Stomach (tissue), 9 donors: Measurements from ENCODE around the gene GFI1B. TPM values are rescaled to one million over a fixed set of nuclear protein-coding genes. Genes with fewer than 3 reads are reported as not detected.

Experiments used
- DNase-seq, 2 donors: peaks; one replicate each; pipeline versions ENCODE4 v3.0.0 to v3.0.0-alpha.2; 2013 to 2019
- H3K27ac ChIP-seq, 5 donors: fragments of 200-600 bp in 4 of 5; sonication (generic) in 4 of 5; one replicate each; pipeline ENCODE4 v1.5.1; 2013 to 2019; ENCODE audit warnings: mild to moderate bottlenecking in 1 of 5, moderate library complexity in 1 of 5
- H3K27me3 ChIP-seq, 3 donors: fragments of 200-600 bp; sonication (generic); one replicate each; pipeline ENCODE4 v1.5.1; 2017 to 2019; ENCODE audit warnings: mixed run types in 1 of 3
- H3K36me3 ChIP-seq, 4 donors: fragments of 200-600 bp; sonication (generic); 1 replicate in 3 of 4; 2 replicates in 1 of 4; pipeline ENCODE4 v1.5.1; 2016 to 2019
- H3K4me1 ChIP-seq, 4 donors: fragments of 200-600 bp; sonication (generic); one replicate each; pipeline ENCODE4 v1.5.1; 2016 to 2019
- H3K4me3 ChIP-seq, 4 donors: fragments of 200-600 bp; sonication (generic) in 3 of 4; one replicate each; pipeline ENCODE4 v1.5.1; 2016 to 2019; ENCODE audit warnings: mild to moderate bottlenecking in 1 of 4
- H3K9me3 ChIP-seq, 4 donors: fragments of 200-600 bp; sonication (generic); one replicate each; pipeline ENCODE4 v1.5.1; 2016 to 2019
- EP300 ChIP-seq: sonication (generic); formaldehyde crosslinking; IDR thresholded peaks from one replicate; pipeline ENCODE4 v1.6.1; 2017; ENCODE audit warnings: antibody characterized with exemption
- POLR2A ChIP-seq, 4 donors: fragments of 450-650 bp; IDR thresholded peaks; one replicate each; pipeline ENCODE4 v1.6.1; 2016; ENCODE audit warnings: antibody characterized with exemption in 4 of 4, control low read depth in 2 of 4, mild to moderate bottlenecking in 1 of 4, moderate library complexity in 1 of 4
- POLR2AphosphoS5 ChIP-seq, 3 donors: sonication (generic); formaldehyde crosslinking; IDR thresholded peaks; one replicate each; pipeline ENCODE4 v1.6.1; 2016; ENCODE audit warnings: antibody characterized with exemption in 3 of 3
- WGBS, 5 donors: extraction: QIAGEN DNeasy Blood & Tissue Kit in 3 of 5; methylation state at CpG; one replicate each; pipeline versions ENCODE4 v1.1.5 to v1.1.7; 2013 to 2018; 5-methylcytosine and 5-hydroxymethylcytosine counted together
- intact Hi-C: fragments of 100-400 bp; cut with DNase I; formaldehyde crosslinking; loops from one replicate; pipeline ENCODE4 v1.15.1; 2023; ENCODE audit warnings: low total_unique reads
- polyA plus RNA-seq, 3 donors: library from polyadenylated mRNA; stranded (reverse); fragments of 200-250 nt; gene quantifications; one replicate each; pipeline ENCODE4 v1.2.3, GENCODE V29; 2013
- total RNA-seq, 5 donors: library from RNA; depleted of rRNA; stranded (reverse); fragments of >200 nt; gene quantifications; one replicate each; pipeline versions ENCODE4 v1.1.0 to v1.2.3, GENCODE V29; 2014 to 2016
- TF ChIP-seq, protein P1 (sequence below), 7 experiments: fragments of 450-650 bp in 4 of 7; fragments of 200-600 bp in 3 of 7; sonication (generic) in 3 of 7; IDR thresholded peaks; one replicate each; pipeline ENCODE4 v1.5.1; 2016 to 2019; ENCODE audit warnings: antibody characterized with exemption in 7 of 7, control low read depth in 2 of 7, mild to moderate bottlenecking in 1 of 7
- donor health status: healthy with polysubstance abuse.
- donor health status: Bipolar disorder and iron deficiency.
- donor health status: healthy.

GFI1B gene
- total and polyA plus RNA-seq, 8 donors = 1.0 TPM; not detected in 7

GRCh38 chr9:132948482-132949050, 29.9 kb upstream of the GFI1B start:
- 72 to 80% (median 77%) methylated on average over 18 of the region's 18 CpGs for WGBS, 5 donors
- intact Hi-C loops = no loop called here
- TF ChIP-seq POLR2A (IDR thresholded peaks at IDR 0.05) = no peak
- TF ChIP-seq, protein P1, sequence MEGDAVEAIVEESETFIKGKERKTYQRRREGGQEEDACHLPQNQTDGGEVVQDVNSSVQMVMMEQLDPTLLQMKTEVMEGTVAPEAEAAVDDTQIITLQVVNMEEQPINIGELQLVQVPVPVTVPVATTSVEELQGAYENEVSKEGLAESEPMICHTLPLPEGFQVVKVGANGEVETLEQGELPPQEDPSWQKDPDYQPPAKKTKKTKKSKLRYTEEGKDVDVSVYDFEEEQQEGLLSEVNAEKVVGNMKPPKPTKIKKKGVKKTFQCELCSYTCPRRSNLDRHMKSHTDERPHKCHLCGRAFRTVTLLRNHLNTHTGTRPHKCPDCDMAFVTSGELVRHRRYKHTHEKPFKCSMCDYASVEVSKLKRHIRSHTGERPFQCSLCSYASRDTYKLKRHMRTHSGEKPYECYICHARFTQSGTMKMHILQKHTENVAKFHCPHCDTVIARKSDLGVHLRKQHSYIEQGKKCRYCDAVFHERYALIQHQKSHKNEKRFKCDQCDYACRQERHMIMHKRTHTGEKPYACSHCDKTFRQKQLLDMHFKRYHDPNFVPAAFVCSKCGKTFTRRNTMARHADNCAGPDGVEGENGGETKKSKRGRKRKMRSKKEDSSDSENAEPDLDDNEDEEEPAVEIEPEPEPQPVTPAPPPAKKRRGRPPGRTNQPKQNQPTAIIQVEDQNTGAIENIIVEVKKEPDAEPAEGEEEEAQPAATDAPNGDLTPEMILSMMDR (IDR thresholded peaks at IDR 0.05) = no peak
- no peaks in the 10 kb centered on the region for H3K27me3 ChIP-seq
- no peaks in the 10 kb centered on the region for H3K36me3 ChIP-seq
- no peak for DNase-seq
- H3K4me1 ChIP-seq = peaks cover 4 to 10% (median 8%) of the 10 kb centered on the region in 4 donors
- H3K9me3 ChIP-seq = no peaks in the 10 kb centered on the region
- no peak overlapping the region for H3K27ac ChIP-seq
- H3K4me3 ChIP-seq = no peak overlapping the region

GRCh38 chr9:132949709-132950108, 28.8 kb upstream of the GFI1B start:
- DNase-seq = no peak
- no peak overlapping the region for H3K4me3 ChIP-seq
- no peaks in the 10 kb centered on the region for H3K27me3 ChIP-seq
- no peaks in the 10 kb centered on the region for H3K36me3 ChIP-seq
- TF ChIP-seq POLR2A (IDR thresholded peaks at IDR 0.05) = no peak
- no peak for TF ChIP-seq EP300
- TF ChIP-seq, protein P1 (IDR thresholded peaks at IDR 0.05) = no peak
- TF ChIP-seq POLR2AphosphoS5 (IDR thresholded peaks at IDR 0.05) = no peak
- intact Hi-C loops = no loop called here
- H3K27ac ChIP-seq = no peak overlapping the region
- peaks cover 0 to 7% (median 3%) of the 10 kb centered on the region in 4 donors for H3K9me3 ChIP-seq
- peaks cover 0 to 5% (median 5%) of the 10 kb centered on the region in 4 donors for H3K4me1 ChIP-seq
- 69 to 95% (median 82%) methylated on average over 4 of the region's 4 CpGs for WGBS, 5 donors

DNA sequence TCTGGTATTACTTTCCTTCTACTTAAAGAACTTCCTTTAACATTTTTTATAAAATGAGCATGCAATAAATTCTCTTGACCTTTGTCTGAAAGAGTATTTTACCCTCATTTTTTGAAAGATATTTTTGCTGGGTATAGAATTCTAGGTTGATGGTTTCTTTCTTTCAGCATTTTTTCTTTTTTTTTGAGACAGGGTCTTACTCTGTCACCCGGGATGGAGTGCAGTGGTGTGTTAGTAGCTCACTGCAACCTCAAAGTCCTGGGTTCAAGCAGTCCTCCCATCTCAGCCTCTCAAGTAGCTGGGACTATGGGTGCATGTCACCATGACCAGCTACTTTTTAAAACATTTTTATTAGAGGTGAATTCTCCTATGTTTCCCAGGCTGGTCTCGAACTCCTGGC, 23.4 kb upstream of the GFI1B start:
- Histone ChIP-seq H3K27me3 (peaks cover 0 to 2% (median 0%) of the 10 kb centered on the region in 3 donors), H3K36me3 (no peaks in the 10 kb centered on the region), H3K9me3 (peaks cover 5 to 18% (median 12%) of the 10 kb centered on the region in 4 donors), H3K4me3 (no peak overlapping the region), H3K4me1 (no peaks in the 10 kb centered on the region), H3K27ac (no peak overlapping the region)
- no peak for DNase-seq
- no peak for TF ChIP-seq POLR2A (IDR thresholded peaks at IDR 0.05)
- TF ChIP-seq, protein P1 (IDR thresholded peaks at IDR 0.05) = no peak
- TF ChIP-seq POLR2AphosphoS5 (IDR thresholded peaks at IDR 0.05) = no peak
- no peak for TF ChIP-seq EP300
- 79 to 90% (median 87%) methylated on average over 2 of the region's 2 CpGs for WGBS, 5 donors
- intact Hi-C loops = no loop called here

DNA sequence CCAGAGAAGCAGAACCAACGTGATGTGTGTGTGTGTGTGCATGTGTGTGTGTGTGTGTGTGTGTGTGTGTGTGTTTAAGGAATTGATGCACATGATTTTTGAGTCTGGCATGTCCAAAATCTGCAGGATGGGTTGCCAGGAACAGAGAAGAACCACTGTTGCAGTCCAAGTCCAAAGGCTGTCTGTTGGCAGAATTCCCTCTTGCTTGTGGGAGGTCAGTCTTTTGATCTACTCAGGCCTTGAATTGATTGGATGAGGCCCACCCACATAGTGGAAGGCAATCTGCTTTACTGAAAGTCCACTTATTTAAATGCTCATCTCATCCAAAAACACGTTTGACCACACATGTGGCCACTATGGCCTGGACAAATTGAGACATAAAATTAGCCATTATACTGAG, 22.7 kb upstream of the GFI1B start:
- peaks cover 5 to 18% (median 12%) of the 10 kb centered on the region in 4 donors for H3K9me3 ChIP-seq
- 48 to 65% (median 56%) methylated on average over 2 of the region's 2 CpGs for WGBS, 5 donors
- DNase-seq = no peak
- no peaks in the 10 kb centered on the region for H3K4me1 ChIP-seq
- intact Hi-C loops = no loop called here
- H3K36me3 ChIP-seq = no peaks in the 10 kb centered on the region
- peaks cover 0 to 8% (median 0%) of the 10 kb centered on the region in 3 donors for H3K27me3 ChIP-seq
- TF ChIP-seq EP300 (no peak), POLR2AphosphoS5 (IDR thresholded peaks at IDR 0.05) (no peak), POLR2A (IDR thresholded peaks at IDR 0.05) (no peak)
- TF ChIP-seq, protein P1 (IDR thresholded peaks at IDR 0.05) = no peak
- H3K27ac ChIP-seq = no peak overlapping the region
- no peak overlapping the region for H3K4me3 ChIP-seq
